Spleen (tissue), 7 donors: ENCODE measurements around the gene OSGEP.

ENCODE experiments used
- POLR2A ChIP-seq, 3 donors: fragments of 450-650 bp; IDR thresholded peaks; one replicate each; pipeline ENCODE4 v1.5.1; 2017; ENCODE audit warnings: antibody characterized with exemption in 3 of 3, mild to moderate bottlenecking in 1 of 3
- TF ChIP-seq, protein P1 (sequence below), 11 experiments: fragments of 200-600 bp in 7 of 11; fragments of 450-650 bp in 4 of 11; sonication (generic) in 4 of 11; IDR thresholded peaks in 8 of 11; conservative IDR thresholded peaks in 3 of 11; 1 replicate in 7 of 11; 2 replicates in 4 of 11; pipeline versions ENCODE4 v1.4.0 to v1.8.0; 2016 to 2021; ENCODE audit warnings: antibody characterized with exemption in 11 of 11, inconsistent platforms in 4 of 11, mild to moderate bottlenecking in 1 of 11
- donor health status: DM: no; HTN: no; CAD: no; lungs with moderate emphysema.
- donor health status: DM: no; HTN: no; CAD: no.
- donor health status: DM: no; HTN: no; CAD: no.

DNA sequence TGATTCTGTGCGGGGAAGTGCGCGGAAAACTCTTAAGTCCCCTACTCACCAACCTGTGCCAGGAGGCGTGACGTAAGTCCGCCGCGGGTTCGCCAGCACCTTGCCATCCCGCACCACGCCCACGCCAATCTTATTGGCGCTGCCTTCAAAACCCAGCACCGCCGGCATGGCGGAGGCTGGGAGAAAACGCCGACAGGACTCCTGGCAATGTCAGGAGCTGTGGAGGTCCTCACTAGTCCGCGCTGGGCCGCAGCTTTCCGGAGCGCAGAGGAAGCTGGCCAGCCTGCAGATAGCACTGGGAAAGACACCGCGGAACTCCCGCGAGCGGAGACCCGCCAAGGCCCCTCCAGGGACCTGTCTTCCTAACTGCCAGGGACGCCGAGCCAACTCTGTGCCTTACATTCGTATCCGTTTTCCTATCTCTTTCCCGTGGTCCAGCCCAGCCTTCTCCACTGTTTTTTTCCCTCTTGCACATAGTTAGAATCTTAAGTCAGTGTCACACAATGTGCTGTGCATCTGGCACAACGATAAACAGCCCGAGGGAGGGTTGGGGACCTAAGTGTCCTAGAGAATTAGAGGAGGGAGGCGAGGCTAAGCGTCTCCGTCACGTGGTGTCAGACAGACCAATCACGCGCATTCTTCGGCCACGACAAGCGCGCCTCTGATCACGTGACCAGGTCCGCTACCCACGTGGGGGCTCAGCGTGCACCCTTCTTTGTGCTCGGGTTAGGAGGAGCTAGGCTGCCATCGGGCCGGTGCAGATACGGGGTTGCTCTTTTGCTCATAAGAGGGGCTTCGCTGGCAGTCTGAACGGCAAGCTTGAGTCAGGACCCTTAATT is at the start of gene OSGEP, which contains the start of gene APEX1:
- TF ChIP-seq, protein P1, sequence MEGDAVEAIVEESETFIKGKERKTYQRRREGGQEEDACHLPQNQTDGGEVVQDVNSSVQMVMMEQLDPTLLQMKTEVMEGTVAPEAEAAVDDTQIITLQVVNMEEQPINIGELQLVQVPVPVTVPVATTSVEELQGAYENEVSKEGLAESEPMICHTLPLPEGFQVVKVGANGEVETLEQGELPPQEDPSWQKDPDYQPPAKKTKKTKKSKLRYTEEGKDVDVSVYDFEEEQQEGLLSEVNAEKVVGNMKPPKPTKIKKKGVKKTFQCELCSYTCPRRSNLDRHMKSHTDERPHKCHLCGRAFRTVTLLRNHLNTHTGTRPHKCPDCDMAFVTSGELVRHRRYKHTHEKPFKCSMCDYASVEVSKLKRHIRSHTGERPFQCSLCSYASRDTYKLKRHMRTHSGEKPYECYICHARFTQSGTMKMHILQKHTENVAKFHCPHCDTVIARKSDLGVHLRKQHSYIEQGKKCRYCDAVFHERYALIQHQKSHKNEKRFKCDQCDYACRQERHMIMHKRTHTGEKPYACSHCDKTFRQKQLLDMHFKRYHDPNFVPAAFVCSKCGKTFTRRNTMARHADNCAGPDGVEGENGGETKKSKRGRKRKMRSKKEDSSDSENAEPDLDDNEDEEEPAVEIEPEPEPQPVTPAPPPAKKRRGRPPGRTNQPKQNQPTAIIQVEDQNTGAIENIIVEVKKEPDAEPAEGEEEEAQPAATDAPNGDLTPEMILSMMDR (IDR thresholded peaks at IDR 0.05 in 8 of 11, conservative IDR thresholded peaks at IDR 0.05 in 3 of 11): peak in 4 of 11 experiments; percentile 18 to 30 (median 20)
- peak; percentile 36 to 82 (median 36) for TF ChIP-seq POLR2A (IDR thresholded peaks at IDR 0.05)
